IMR-90 (cell line): ENCODE results near the gene MTLN. TPM values are rescaled to one million over a fixed set of nuclear protein-coding genes. Genes with fewer than 3 reads are reported as not detected.

Source experiments
- ATAC-seq: fragments of 200-7000 bp; cut with Tn5 transposase; 2 replicates; pipeline ENCODE4 v1.9.1; 2020; ENCODE audit warnings: low read depth, mild to moderate bottlenecking, moderate library complexity
- BruUV-seq: library from RNA; stranded (reverse); fragments of 400-500 nt; replicated peaks from 2 replicates; lab custom pipeline; 2021; lab: Mats Ljungman, UMichigan
- CTCF ChIA-PET: fragments of 300-600 bp; formaldehyde crosslinking; extraction: SDS; loops from one replicate; lab custom pipeline; 2021; ENCODE audit warnings: antibody characterized with exemption; lab: Yijun Ruan, JAX
- POLR2A ChIA-PET: fragments of 300-600 bp; sonication (Branson Sonifier 250); formaldehyde crosslinking; loops from one replicate; lab custom pipeline; 2022; ENCODE audit warnings: antibody characterized with exemption; ENCODE audit not compliant: unreplicated experiment; lab: Charles Lee
- DNase-seq: peaks from one replicate; pipeline ENCODE4 v3.0.0; 2013
- H2AFZ ChIP-seq: replicated peaks from 2 replicates; pipeline ENCODE3; 2013; ENCODE audit warnings: low read length, mild to moderate bottlenecking; ENCODE audit not compliant: poor library complexity
- H2AK5ac ChIP-seq: 2 replicates; pipeline ENCODE4 v1.6.1; 2013; ENCODE audit warnings: low read depth, low read length, inconsistent platforms
- H2AK9ac ChIP-seq: replicated peaks from 2 replicates; pipeline ENCODE3; 2013; ENCODE audit warnings: mild to moderate bottlenecking, low read depth, low read length, moderate library complexity; ENCODE audit not compliant: poor library complexity
- H2BK120ac ChIP-seq: 2 replicates; pipeline ENCODE4 v1.6.1; 2013; ENCODE audit warnings: low read depth, low read length, inconsistent platforms
- H2BK15ac ChIP-seq: 3 replicates; pipeline ENCODE4 v1.6.1; 2013; ENCODE audit warnings: low read depth, low read length, inconsistent platforms
- H2BK20ac ChIP-seq: 2 replicates; pipeline ENCODE4 v1.6.1; 2013; ENCODE audit warnings: low read depth, mild to moderate bottlenecking, inconsistent platforms, low read length, moderate library complexity
- H2BK5ac ChIP-seq: 2 replicates; pipeline ENCODE4 v1.6.1; 2013; ENCODE audit warnings: mild to moderate bottlenecking, low read depth, low read length, inconsistent platforms; ENCODE audit not compliant: poor library complexity, severe bottlenecking
- H3K14ac ChIP-seq: replicated peaks from 2 replicates; pipeline ENCODE4 v1.6.1; 2013; ENCODE audit warnings: low read depth, low read length, inconsistent platforms
- H3K18ac ChIP-seq: 2 replicates; pipeline ENCODE4 v1.6.1; 2013; ENCODE audit warnings: low read depth, low read length, control low read depth
- H3K23ac ChIP-seq: 2 replicates; pipeline ENCODE4 v1.6.1; 2013; ENCODE audit warnings: low read depth, low read length, inconsistent platforms
- H3K27ac ChIP-seq: 2 replicates; pipeline ENCODE4 v1.5.1; 2013; ENCODE audit warnings: mild to moderate bottlenecking, control low read depth, low read length; ENCODE audit not compliant: insufficient read depth
- H3K27me3 ChIP-seq: 2 replicates; pipeline ENCODE4 v1.6.1; 2013; ENCODE audit warnings: low read length; ENCODE audit not compliant: control insufficient read depth, insufficient read depth
- H3K36me3 ChIP-seq: 2 replicates; pipeline ENCODE4 v1.6.1; 2013; ENCODE audit warnings: low read length, mixed read lengths; ENCODE audit not compliant: control insufficient read depth, insufficient read depth
- H3K4ac ChIP-seq: 2 replicates; pipeline ENCODE4 v1.6.1; 2013; ENCODE audit warnings: low read depth, low read length, inconsistent platforms
- H3K4me1 ChIP-seq: 2 replicates; pipeline ENCODE4 v1.6.1; 2013; ENCODE audit warnings: low read length, mixed read lengths; ENCODE audit not compliant: control insufficient read depth, insufficient read depth
- H3K4me2 ChIP-seq: 2 replicates; pipeline ENCODE4 v1.6.1; 2013; ENCODE audit warnings: low read depth, mild to moderate bottlenecking, control low read depth, low read length, moderate library complexity
- H3K4me3 ChIP-seq: 2 replicates; pipeline ENCODE4 v1.5.1; 2013; ENCODE audit warnings: low read depth, mild to moderate bottlenecking, control low read depth, low read length, moderate library complexity; ENCODE audit not compliant: insufficient read depth
- H3K56ac ChIP-seq: 2 replicates; pipeline ENCODE4 v1.6.1; 2013; ENCODE audit warnings: low read length, inconsistent platforms; ENCODE audit not compliant: insufficient read depth; ENCODE audit errors: extremely low read depth
- H3K79me1 ChIP-seq, 2 experiments: 2 replicates each; pipeline ENCODE4 v1.6.1; 2013; ENCODE audit warnings: low read length in 2 of 2, inconsistent platforms in 1 of 2, low read depth in 1 of 2
- H3K9ac ChIP-seq: 2 replicates; pipeline ENCODE4 v1.6.1; 2013; ENCODE audit warnings: low read depth, low read length, control low read depth
- H3K9me1 ChIP-seq: 2 replicates; pipeline ENCODE4 v1.6.1; 2013; ENCODE audit warnings: low read length, inconsistent platforms; ENCODE audit not compliant: insufficient read depth
- H3K9me3 ChIP-seq: 2 replicates; pipeline ENCODE4 v1.6.1; 2013; ENCODE audit warnings: low read length; ENCODE audit not compliant: control insufficient read depth, insufficient read depth
- H4K20me1 ChIP-seq: 2 replicates; pipeline ENCODE4 v1.6.1; 2013; ENCODE audit warnings: low read length, inconsistent platforms; ENCODE audit not compliant: insufficient read depth
- H4K5ac ChIP-seq: 2 replicates; pipeline ENCODE4 v1.6.1; 2013; ENCODE audit warnings: mild to moderate bottlenecking, low read depth, low read length, control low read depth
- H4K8ac ChIP-seq, 2 experiments: 2 replicates each; pipeline ENCODE4 v1.6.1; 2013; ENCODE audit warnings: low read depth in 2 of 2, low read length in 2 of 2, control low read depth in 1 of 2, inconsistent platforms in 1 of 2
- H4K91ac ChIP-seq: 2 replicates; pipeline ENCODE4 v1.6.1; 2013; ENCODE audit warnings: low read depth, low read length, inconsistent platforms; ENCODE audit not compliant: insufficient read depth
- BHLHE40 ChIP-seq: fragments of 150-350 bp; IDR thresholded peaks from 2 replicates; pipeline ENCODE4 v1.6.1; 2016; ENCODE audit warnings: mild to moderate bottlenecking, low read depth, low read length
- CEBPB ChIP-seq: IDR thresholded peaks from 2 replicates; pipeline ENCODE4 v1.6.1; 2012; ENCODE audit warnings: low read depth, low read length, improper control_type of control experiment
- CHD1 ChIP-seq: IDR thresholded peaks from 2 replicates; pipeline ENCODE4 v1.6.1; 2012; ENCODE audit warnings: low read depth, low read length, improper control_type of control experiment
- CTCF ChIP-seq: conservative IDR thresholded peaks from 2 replicates; pipeline ENCODE4 v1.5.1; 2012; ENCODE audit warnings: mild to moderate bottlenecking, low read depth, low read length, improper control_type of control experiment
- ELK1 ChIP-seq: fragments of 150-350 bp; IDR thresholded peaks from 2 replicates; pipeline ENCODE4 v1.6.1; 2016; ENCODE audit warnings: low read depth, mild to moderate bottlenecking, low read length, moderate library complexity, borderline replicate concordance
- MAFK ChIP-seq: IDR thresholded peaks from 2 replicates; pipeline ENCODE4 v1.6.1; 2012; ENCODE audit warnings: low read depth, low read length, improper control_type of control experiment
- MAZ ChIP-seq: IDR thresholded peaks from 2 replicates; pipeline ENCODE4 v1.6.1; 2012; ENCODE audit warnings: low read depth, mild to moderate bottlenecking, low read length, improper control_type of control experiment, moderate library complexity, borderline replicate concordance
- POLR2A ChIP-seq: IDR thresholded peaks from 2 replicates; pipeline ENCODE4 v1.6.1; 2012; ENCODE audit warnings: mild to moderate bottlenecking, low read depth, low read length
- RAD21 ChIP-seq: IDR thresholded peaks from 2 replicates; pipeline ENCODE4 v1.6.1; 2012; ENCODE audit warnings: low read length, improper control_type of control experiment
- RFX5 ChIP-seq: IDR thresholded peaks from 2 replicates; pipeline ENCODE4 v1.8.0; 2012; ENCODE audit warnings: low read depth, mild to moderate bottlenecking, low read length, moderate library complexity
- SMC3 ChIP-seq: fragments of 150-350 bp; IDR thresholded peaks from 2 replicates; pipeline ENCODE4 v1.6.1; 2016; ENCODE audit warnings: low read depth, mild to moderate bottlenecking, antibody characterized with exemption, low read length, moderate library complexity
- USF2 ChIP-seq: fragments of 150-350 bp; IDR thresholded peaks from 2 replicates; pipeline ENCODE4 v1.6.1; 2017; ENCODE audit warnings: mild to moderate bottlenecking, antibody characterized with exemption, low read length, low read depth
- WGBS, 2 experiments: methylation state at CpG; one replicate each; pipeline versions ENCODE4 v1.1.5 to v1.1.7; 2013; ENCODE audit warnings: missing lambda C conversion rate in 2 of 2; ENCODE audit not compliant: insufficient read length in 1 of 2; ENCODE audit errors: extremely low coverage in 2 of 2; 5-methylcytosine and 5-hydroxymethylcytosine counted together
- dilution Hi-C: fragments of 300-500 bp; cut with HindIII; formaldehyde crosslinking; loops from one replicate; pipeline ENCODE4 v1.14.3; 2018; ENCODE audit warnings: low sequenced_read_pairs; ENCODE audit not compliant: unreplicated experiment
- in situ Hi-C: fragments of 300-500 bp; cut with MboI; formaldehyde crosslinking; loops from 3 replicates; pipeline ENCODE4 v1.14.3; 2019; ENCODE audit warnings: low sequenced_read_pairs, inconsistent platforms, mixed read lengths
- intact Hi-C: fragments of 100-400 bp; cut with micrococcal nuclease; formaldehyde crosslinking; loops from 2 replicates; pipeline ENCODE4 v1.10.0; 2022
- polyA plus RNA-seq, 3 experiments: library from polyadenylated mRNA; depleted of rRNA; stranded (reverse); fragments of >200 nt; gene quantifications; 2 replicates each; pipeline ENCODE4 v1.2.3, GENCODE V29; 2012; ENCODE audit warnings: low replicate concordance in 1 of 3
- total RNA-seq: library from RNA; depleted of rRNA; stranded (reverse); fragments of >200 nt; gene quantifications from 2 replicates; pipeline ENCODE4 v1.2.3, GENCODE V29; 2012

The MTLN gene
- total and polyA plus RNA-seq, 2 of the 4 experiments (the other 2 are of a cell fraction) = 13.5 to 14.5 TPM

- POLR2A ChIA-PET = no interaction called here
Observed at GRCh38 chr2:110197452-110197851, 14.9 kb downstream of the MTLN start.

More at GRCh38 chr2:110197452-110197851, 14.9 kb downstream of the MTLN start:
- no peak overlapping the region for H3K27ac ChIP-seq
- DNase-seq (no peak), ATAC-seq (no peak)
- no CpG with 5 or more reads among the region's 4 CpGs for WGBS, 2 experiments
- no peak overlapping the region for H3K56ac ChIP-seq
- no peaks in the 10 kb centered on the region for H3K9me3 ChIP-seq
- no peaks in the 10 kb centered on the region for H3K9me1 ChIP-seq
- no peak overlapping the region for H2AK5ac ChIP-seq
- H2BK5ac ChIP-seq = no peak overlapping the region
- in situ Hi-C loops = no loop called here
- no peak overlapping the region for H4K5ac ChIP-seq
- H4K91ac ChIP-seq = no peak overlapping the region
- BruUV-seq = no TSS peak
- H3K4me2 ChIP-seq = no peak overlapping the region
- dilution Hi-C loops = no loop called here
- H4K20me1 ChIP-seq = no peaks in the 10 kb centered on the region
- TF ChIP-seq CTCF (no peak), CEBPB (no peak), BHLHE40 (no peak), RFX5 (no peak), ELK1 (no peak), RAD21 (no peak), SMC3 (no peak), POLR2A (no peak), USF2 (no peak), MAFK (no peak), MAZ (no peak), CHD1 (no peak)
- CTCF ChIA-PET = no interaction called here
- intact Hi-C loops = no loop called here
- H3K79me1 ChIP-seq = no peaks in the 10 kb centered on the region
- no peak overlapping the region for H2AK9ac ChIP-seq
- no peaks in the 10 kb centered on the region for H3K27me3 ChIP-seq
- no peak overlapping the region for H2BK15ac ChIP-seq
- H4K8ac ChIP-seq = no peak overlapping the region
- H3K4me1 ChIP-seq = no peaks in the 10 kb centered on the region
- H3K9ac ChIP-seq = no peak overlapping the region
- H3K4ac ChIP-seq = no peak overlapping the region
- no peak overlapping the region for H3K4me3 ChIP-seq
- no peak overlapping the region for H3K23ac ChIP-seq
- H2BK120ac ChIP-seq = no peak overlapping the region
- H2BK20ac ChIP-seq = no peak overlapping the region
- no peak overlapping the region for H3K18ac ChIP-seq
- no peak overlapping the region for H3K14ac ChIP-seq
- H3K36me3 ChIP-seq = no peaks in the 10 kb centered on the region
- H2AFZ ChIP-seq = no peak overlapping the region
